Measurements from ENCODE around the gene OR52J3. TPM values are rescaled to one million over a fixed set of nuclear protein-coding genes. Genes with fewer than 3 reads are reported as not detected.
"Not testable (repeated sequence)": the region's sequence is repeated elsewhere in the genome, so short reads cannot be mapped to it uniquely, and the experiment has no call there.

The OR52J3 gene
- not detected for total RNA-seq

- DNase-seq (ENCODE audit: low spot score in 2 of 2) (no peak), FAIRE-seq (no peak)
Observed at GRCh38 chr11:5046226-5046625, at the start of gene OR52J3. Gene OR52J3 (plus strand): TSS chr11:5046526. CDS start chr11:5046526, 0 bp downstream.

GRCh38 chr11:5004424-5005274 is 41.7 kb upstream of the OR52J3 start:
- FAIRE-seq (no peak), DNase-seq (ENCODE audit: low spot score in 2 of 2) (peak in 1 of 2 donors; percentile 4)

GRCh38 chr11:5007561-5007960 is 38.8 kb upstream of the OR52J3 start:
- FAIRE-seq: no peak
- DNase-seq (ENCODE audit: low spot score in 2 of 2): no peak

- FAIRE-seq (no peak), DNase-seq (ENCODE audit: low spot score in 2 of 2) (no peak)
Observed at GRCh38 chr11:5011254-5011653, 35.1 kb upstream of the OR52J3 start.

- DNase-seq (ENCODE audit: low spot score in 2 of 2): no peak
- no peak for FAIRE-seq
Observed at GRCh38 chr11:5013012-5013411, 33.3 kb upstream of the OR52J3 start.

- DNase-seq (ENCODE audit: low spot score in 2 of 2) (no peak), FAIRE-seq (no peak)
Observed at GRCh38 chr11:5021996-5022395, 24.3 kb upstream of the OR52J3 start.

GRCh38 chr11:5036669-5037068 is 9.7 kb upstream of the OR52J3 start:
- DNase-seq (ENCODE audit: low spot score in 2 of 2) (no peak), FAIRE-seq (no peak)

GRCh38 chr11:5037926-5038325 is 8.4 kb upstream of the OR52J3 start:
- FAIRE-seq (no peak), DNase-seq (ENCODE audit: low spot score in 2 of 2) (no peak)

GRCh38 chr11:5038341-5038740 is 8.0 kb upstream of the OR52J3 start:
- DNase-seq (ENCODE audit: low spot score in 2 of 2): no peak
- FAIRE-seq: no peak

GRCh38 chr11:5040876-5041275 is 5.5 kb upstream of the OR52J3 start:
- FAIRE-seq (no peak), DNase-seq (ENCODE audit: low spot score in 2 of 2) (no peak)

GRCh38 chr11:5042091-5042490 is 4.2 kb upstream of the OR52J3 start:
- FAIRE-seq (no peak), DNase-seq (ENCODE audit: low spot score in 2 of 2) (no peak)

GRCh38 chr11:5043380-5043779 is 2.9 kb upstream of the OR52J3 start:
- FAIRE-seq: no peak
- no peak for DNase-seq (ENCODE audit: low spot score in 2 of 2)

GRCh38 chr11:5046754-5047330 is 516 bp downstream of the OR52J3 start:
- no peak for DNase-seq (ENCODE audit: low spot score in 2 of 2)
- no peak for FAIRE-seq

- FAIRE-seq; DNase-seq (ENCODE audit: low spot score in 2 of 2): not testable (repeated sequence)
Observed at GRCh38 chr11:5058679-5059078, 12.4 kb downstream of the OR52J3 start.

GRCh38 chr11:5059391-5059790 is 13.1 kb downstream of the OR52J3 start, which contains the start of gene OR52E2:
Gene OR52E2 (minus strand): TSS chr11:5059627. CDS start chr11:5059627, 0 bp downstream.
- DNase-seq (ENCODE audit: low spot score in 2 of 2) (no peak), FAIRE-seq (no peak)

GRCh38 chr11:5065027-5065426 is 18.7 kb downstream of the OR52J3 start:
- no peak for FAIRE-seq
- DNase-seq (ENCODE audit: low spot score in 2 of 2): no peak

GRCh38 chr11:5069272-5069671 is 22.9 kb downstream of the OR52J3 start, which contains the start of gene OR52E1:
Gene OR52E1 (plus strand): TSS chr11:5069572.
- DNase-seq (ENCODE audit: low spot score in 2 of 2): no peak
- FAIRE-seq: no peak

GRCh38 chr11:5071799-5072198 is 25.5 kb downstream of the OR52J3 start:
- FAIRE-seq: no peak
- no peak for DNase-seq (ENCODE audit: low spot score in 2 of 2)

- DNase-seq (ENCODE audit: low spot score in 2 of 2) (no peak), FAIRE-seq (no peak)
Observed at GRCh38 chr11:5081405-5081804, 35.1 kb downstream of the OR52J3 start.

- no peak for FAIRE-seq
- DNase-seq (ENCODE audit: low spot score in 2 of 2): no peak
Observed at GRCh38 chr11:5083602-5084001, 37.3 kb downstream of the OR52J3 start.

- FAIRE-seq (no peak), DNase-seq (ENCODE audit: low spot score in 2 of 2) (no peak)
Observed at GRCh38 chr11:5088556-5088955, 42.2 kb downstream of the OR52J3 start.

GRCh38 chr11:5090668-5091067 is 44.3 kb downstream of the OR52J3 start:
- DNase-seq (ENCODE audit: low spot score in 2 of 2) (no peak), FAIRE-seq (no peak)

All from frontal cortex (tissue), 4 donors.